A673 (cell line): ENCODE measurements around the gene SMIM20.

Source experiments
- CTCF ChIP-seq: fragments of 300-800, 200-600 bp; sonication (generic); conservative IDR thresholded peaks from 2 replicates; pipeline ENCODE4 v1.5.1; 2017; ENCODE audit warnings: low read depth, mild to moderate bottlenecking, antibody characterized with exemption, low read length, moderate library complexity, mixed read lengths
- EZH2 ChIP-seq: fragments of 200-600 bp; sonication (generic); IDR thresholded peaks from 2 replicates; pipeline ENCODE4 v1.6.1; 2017; ENCODE audit warnings: borderline replicate concordance, low read depth, mild to moderate bottlenecking, mixed read lengths, antibody characterized with exemption, low read length; ENCODE audit not compliant: poor library complexity, severe bottlenecking

DNA sequence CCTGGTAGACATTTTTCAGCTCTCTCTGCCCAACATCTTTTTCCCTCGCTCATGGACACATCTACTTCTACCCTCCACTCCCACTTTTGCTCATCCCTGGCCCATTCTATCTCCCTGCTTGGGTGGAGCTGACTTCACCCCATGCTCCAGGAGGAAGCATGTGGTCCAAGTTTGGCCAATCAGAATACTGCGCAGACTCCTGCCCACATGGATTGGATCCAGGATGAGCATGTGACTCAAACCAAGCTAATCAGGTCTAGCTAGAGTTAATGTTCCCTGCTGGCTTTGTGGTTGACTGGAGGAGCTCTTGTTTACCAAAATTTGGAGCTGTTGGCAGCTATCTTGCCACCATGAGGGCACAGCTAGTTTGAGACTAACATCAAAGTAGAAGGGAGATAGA is 22.7 kb downstream of the SMIM20 start:
- no peak for TF ChIP-seq CTCF
- no peak for TF ChIP-seq EZH2
